OCI-LY1 (cell line): ENCODE data around the gene KRTAP5-10.
"Not testable (repeated sequence)": the region's sequence is repeated elsewhere in the genome, so short reads cannot be mapped to it uniquely, and the experiment has no call there.

Experiments
- EZH2 ChIP-seq: fragments of 200-600 bp; sonication (generic), shearing (Covaris generic); IDR thresholded peaks from 2 replicates; pipeline ENCODE4 v1.8.0; 2017; ENCODE audit warnings: borderline replicate concordance, mixed run types, mild to moderate bottlenecking, antibody characterized with exemption, low read length, moderate library complexity, mixed read lengths
- TF ChIP-seq, protein P1 (sequence below): fragments of 200-600 bp; sonication (generic), shearing (Covaris generic); IDR thresholded peaks from 2 replicates; pipeline ENCODE4 v1.5.1; 2017; ENCODE audit warnings: mild to moderate bottlenecking, antibody characterized with exemption, low read length, moderate library complexity, mixed read lengths

DNA sequence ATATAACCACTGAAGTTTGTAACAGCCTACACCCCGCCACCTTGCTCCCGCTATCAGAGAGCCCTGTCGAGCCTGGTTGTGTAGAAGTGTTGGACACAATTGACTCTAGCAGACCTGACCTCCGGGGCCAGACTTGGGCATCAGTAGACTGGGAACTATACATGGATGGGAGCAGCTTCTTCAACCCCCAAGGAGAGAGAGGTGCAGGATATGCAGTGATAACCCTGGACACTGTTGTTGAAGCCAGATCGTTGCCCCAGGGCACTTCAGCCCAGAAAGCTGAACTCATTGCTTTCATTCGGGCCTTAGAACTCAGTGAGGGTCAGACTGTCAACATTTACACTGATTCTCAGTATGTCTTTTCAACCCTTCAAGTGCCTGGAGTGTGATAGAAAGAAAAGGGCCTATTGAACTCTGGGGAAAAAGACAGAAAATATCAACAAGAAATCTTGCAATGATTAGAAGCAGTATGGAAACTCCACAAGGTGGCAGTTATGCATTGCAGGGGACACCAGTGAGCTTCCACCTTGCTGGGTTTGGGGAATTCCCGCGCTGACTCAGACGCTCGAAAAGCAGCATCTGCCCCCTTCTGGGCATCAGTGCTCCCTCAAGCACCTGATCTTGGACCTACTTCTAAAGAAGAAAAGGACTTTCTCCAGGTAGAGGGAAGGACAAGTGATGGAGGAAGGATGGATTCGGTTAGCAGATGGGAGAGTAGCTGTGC lies 23.6 kb downstream of the KRTAP5-10 start:
- TF ChIP-seq, protein P1, sequence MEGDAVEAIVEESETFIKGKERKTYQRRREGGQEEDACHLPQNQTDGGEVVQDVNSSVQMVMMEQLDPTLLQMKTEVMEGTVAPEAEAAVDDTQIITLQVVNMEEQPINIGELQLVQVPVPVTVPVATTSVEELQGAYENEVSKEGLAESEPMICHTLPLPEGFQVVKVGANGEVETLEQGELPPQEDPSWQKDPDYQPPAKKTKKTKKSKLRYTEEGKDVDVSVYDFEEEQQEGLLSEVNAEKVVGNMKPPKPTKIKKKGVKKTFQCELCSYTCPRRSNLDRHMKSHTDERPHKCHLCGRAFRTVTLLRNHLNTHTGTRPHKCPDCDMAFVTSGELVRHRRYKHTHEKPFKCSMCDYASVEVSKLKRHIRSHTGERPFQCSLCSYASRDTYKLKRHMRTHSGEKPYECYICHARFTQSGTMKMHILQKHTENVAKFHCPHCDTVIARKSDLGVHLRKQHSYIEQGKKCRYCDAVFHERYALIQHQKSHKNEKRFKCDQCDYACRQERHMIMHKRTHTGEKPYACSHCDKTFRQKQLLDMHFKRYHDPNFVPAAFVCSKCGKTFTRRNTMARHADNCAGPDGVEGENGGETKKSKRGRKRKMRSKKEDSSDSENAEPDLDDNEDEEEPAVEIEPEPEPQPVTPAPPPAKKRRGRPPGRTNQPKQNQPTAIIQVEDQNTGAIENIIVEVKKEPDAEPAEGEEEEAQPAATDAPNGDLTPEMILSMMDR: peak; percentile 29; the same call in 1 of the 2 replicates
- not testable (repeated sequence) for TF ChIP-seq EZH2
